ENCODE measurements around the gene MYL12A.
"Not testable (repeated sequence)": the region's sequence is repeated elsewhere in the genome, so short reads cannot be mapped to it uniquely, and the experiment has no call there.

Gene MYL12A

DNA sequence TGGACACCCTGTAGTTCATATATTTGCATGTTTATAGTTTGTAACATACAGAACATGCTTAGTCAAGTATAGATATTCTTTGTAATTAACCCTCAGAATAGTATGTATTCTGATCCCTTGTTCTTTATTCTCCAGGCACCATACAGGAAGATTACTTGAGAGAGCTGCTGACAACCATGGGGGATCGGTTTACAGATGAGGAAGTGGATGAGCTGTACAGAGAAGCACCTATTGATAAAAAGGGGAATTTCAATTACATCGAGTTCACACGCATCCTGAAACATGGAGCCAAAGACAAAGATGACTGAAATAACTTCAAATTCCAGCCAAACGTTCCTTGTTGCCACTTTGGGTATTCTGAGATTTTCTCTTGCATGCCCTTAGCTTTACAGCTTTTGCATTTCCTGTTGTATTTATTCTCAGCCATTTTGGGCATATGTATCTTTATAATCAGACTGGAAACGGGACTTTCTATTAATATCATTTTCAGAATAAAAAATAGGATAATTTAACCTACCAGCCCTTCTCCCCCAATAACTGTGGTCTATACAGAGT is 8.1 kb downstream of the MYL12A start:
- no peak for DNase-seq (ENCODE audit: low read depth)

DNA sequence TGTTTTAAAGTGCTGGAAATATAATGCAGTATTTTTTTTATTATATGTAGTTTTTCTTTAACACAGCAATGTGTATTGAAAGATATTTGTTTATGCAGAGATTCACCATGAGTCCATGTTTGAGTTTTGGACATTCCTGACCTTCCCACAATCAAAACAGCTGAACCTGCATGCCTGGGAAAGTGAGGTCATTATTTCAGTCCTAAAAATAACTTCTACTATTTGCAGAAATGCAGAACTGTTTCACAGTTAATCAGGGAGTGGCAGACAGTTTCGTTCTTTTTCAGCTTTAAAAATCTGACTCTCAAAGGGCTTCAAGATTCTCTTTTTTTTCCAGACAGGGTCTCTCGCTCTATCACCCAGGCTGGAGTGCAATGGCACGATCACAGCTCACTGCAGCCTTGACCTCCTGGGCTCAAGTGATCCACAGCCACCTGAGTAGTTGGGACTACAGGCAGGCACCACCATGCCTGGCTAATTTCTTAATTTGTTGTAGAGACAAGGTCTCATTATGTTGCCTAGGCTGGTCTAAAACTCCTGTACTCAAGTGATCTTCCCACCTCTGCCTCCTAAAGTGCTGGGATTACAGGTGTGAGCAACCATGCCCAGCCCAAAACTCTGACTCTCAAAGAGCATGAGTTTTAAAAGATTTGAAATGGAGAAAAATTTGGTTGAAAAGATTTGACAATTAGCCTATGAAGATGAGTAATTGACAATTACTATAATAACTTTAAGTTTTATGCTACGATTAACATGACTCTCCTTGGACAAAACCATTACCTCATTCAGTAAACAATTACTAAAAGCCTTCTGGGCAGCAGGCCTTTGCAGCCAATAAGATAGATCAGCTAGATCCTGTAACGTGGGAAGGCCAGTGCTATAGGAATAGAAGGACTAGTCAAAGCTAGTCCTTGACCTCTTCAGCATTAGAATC is 9.4 kb downstream of the MYL12A start:
- no peak for DNase-seq (ENCODE audit: low read depth)

DNA sequence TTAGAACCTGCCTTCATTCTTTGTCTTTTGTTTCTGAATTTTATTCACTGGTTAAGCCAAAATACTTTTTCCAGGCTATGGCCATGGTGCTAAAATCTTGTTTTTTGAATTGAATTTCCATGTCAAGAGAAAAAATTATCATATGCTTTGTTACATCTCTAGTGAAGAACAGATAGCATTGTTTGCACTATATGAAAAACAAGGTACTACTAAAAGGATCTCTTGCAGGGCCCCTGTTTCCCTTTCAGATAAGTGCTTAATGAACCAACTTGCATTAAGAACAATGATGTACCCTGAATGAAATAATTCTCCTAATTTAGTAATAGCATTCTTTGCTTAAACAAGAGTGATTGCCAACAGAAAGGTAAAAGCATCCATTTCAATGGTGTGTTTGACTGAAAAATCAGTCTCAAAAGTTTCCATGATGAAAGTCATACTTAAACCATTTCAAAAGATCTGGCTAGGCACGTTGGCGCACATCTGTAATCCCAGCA is 10.1 kb downstream of the MYL12A start:
- no peak for DNase-seq (ENCODE audit: low read depth)

DNA sequence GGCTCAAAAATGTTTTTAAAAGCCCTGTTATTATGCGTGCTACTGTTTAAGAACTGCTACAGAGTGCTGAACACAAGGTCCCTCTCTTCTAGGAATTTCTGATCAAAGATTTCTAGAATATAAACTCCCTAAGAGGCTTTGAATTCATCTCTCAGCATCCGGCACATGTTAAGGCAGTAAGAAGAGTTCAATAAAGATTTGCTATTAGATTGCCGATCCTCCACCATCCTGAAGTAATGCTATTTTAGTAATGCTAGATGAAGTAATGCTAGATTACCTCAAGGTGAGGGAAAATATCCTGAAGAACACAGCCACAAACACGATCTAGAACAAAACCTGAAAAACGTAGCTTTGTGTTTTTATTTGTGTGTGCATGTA is 13.4 kb downstream of the MYL12A start:
- no peak for DNase-seq (ENCODE audit: low read depth)

DNA sequence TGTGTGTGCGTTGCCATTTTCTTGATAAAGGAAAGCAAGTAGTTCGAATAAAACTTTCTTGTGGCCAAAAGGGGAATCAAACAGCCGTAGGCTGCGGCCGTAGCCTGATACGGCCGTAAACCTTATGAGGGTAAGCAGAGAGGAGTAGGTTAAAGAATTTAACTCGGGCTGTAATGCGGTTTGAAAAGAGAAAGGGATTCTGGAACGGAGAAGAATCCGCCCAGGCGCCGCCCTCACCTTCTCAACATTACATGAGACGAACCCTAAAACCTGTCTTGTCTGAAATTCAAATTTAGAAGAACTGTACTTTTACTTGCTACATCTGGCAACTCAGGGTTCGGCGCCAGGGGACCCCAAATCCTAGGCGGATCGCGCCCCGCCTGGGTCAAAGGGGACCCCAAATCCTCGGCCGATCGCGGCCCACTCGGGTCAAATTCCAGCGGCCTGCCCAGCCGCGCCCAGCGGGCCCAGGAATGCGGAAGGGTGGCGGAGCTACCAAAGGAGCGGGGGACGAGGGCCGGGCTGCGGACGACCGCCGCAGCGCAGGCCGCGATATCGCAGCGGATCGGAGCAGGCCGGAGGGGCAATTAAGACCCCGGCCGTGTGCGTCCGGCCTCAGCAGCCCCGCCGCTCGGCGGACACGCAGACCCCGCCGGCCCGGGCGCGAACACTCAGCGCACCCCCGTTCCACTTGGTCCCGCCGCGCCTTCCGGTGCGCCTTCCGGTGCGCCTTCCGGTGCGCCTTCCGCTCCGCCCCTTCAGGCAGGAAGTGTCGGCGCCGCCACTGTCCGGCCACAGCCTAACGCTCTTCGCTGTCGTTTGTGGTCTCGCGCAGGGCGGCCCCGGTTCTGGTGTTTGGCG is 14.0 kb downstream of the MYL12A start, which contains the start of gene MYL12B:
Gene MYL12B (plus strand): TSS at position 761 of the 861 bp plus-strand sequence. CDS start 10,766 bp downstream, outside the sequence.
- peak; percentile 64 for DNase-seq (ENCODE audit: low read depth)

DNA sequence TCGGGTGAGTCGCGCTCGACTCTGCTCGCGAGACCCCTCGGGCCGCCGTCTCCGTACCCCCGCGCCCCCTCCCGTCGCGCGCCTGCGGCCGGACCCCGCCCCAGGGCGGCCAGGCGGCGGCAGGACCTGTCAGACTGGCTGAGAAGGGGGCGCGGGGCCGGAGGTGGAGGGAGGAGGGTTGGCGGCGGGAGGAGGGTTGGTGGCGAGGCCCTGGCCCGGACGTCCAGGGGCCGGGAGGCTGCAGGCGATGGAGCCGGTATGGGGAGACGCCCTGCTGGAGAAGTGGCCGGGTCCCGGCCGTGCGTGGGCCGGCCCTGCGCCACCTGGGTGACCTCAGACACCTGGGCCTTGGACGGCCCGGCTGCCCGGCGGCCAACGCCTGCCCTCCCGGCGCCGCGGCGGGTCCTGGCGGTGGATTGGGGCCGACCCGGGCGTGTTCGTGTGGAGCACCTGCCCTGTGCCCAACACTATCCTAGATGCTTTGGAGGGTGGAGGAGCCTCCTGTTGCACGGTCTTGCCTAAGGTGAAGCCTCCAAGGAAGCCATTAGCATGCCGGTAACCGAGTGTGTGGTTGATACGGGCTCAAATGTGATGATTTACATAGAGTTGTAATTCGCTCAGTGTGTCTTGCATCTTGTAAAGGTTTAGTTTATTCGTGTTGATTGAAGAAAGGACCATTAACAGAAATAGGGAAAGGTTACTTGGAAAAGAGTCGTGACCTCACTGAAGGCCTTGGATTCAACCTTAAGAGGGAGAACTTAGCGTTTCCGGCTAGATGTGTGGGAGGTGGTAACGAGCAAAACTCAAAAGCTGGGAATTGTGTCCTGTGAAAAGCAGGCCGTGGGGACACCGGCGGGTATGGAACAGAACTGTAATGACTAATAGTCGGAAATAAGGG is 14.9 kb downstream of the MYL12A start:
- no peak for DNase-seq (ENCODE audit: low read depth)

DNA sequence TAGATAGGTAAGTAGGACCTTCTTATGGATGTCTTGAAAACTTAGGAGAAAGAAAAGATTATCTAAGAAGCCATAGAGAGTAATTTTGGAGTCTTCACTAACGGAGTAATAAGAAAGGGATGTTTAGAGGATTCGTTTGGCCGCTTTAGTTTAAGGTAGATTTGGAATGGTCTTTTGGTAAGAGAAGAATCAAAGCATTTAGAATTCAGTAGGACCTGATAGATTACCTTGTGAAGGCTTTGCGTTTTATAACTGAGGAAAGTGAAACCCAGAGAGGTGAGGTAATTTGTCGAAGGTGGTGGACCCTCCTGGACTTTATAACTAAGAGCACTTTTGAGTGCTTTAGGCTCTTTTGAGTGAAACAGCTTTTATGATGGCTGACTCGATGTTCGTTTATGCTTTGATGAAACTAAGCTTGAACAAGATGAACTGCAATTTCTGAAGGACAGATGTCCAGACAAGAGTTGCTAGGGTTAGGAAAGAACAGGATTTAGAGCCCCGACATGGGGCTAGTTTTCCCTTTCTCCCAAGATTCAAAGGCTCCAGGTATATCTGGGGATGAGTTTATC is 15.6 kb downstream of the MYL12A start:
- DNase-seq (ENCODE audit: low read depth): no peak

DNA sequence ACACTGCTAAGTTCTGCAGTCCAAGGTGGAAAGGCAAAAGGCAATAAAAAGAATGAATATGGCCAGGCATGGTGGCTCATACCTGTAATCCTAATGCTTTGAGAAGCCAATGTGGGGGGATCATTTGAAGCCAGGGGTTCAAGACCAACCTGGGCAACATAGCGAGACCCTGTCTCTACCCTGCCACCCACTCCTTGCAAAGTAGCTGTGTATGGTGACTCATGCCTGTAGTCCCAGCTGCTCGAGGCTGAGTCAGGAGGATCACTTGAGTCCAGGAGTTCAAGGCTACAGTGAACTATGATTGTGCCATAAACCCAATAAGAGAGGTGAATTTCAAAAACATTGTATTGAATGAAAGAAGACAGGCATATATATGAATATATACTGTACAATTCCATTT is 16.8 kb downstream of the MYL12A start:
- DNase-seq (ENCODE audit: low read depth): no peak

DNA sequence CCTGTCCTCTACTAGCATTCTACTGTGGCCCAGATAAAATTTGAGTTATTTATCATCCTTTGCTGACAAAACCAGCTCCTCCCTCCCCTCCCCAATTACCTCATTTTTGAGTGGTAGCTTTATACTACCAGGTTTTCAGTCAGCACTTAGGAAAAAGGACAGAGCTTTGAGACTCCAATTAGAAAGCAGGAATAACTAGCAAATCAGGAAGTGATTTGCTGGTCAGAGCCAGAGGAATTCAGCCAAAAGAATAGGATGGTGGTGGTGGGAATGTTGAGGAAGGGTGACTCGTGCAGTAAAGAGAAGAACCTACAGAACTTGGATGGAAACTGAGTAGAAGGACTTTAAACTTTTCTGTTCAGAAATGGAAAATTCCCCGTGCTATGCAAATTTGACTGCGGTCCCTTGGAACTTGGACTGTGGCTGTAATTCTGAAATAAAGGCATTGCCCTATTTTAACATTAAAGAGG is 18.0 kb downstream of the MYL12A start:
- DNase-seq (ENCODE audit: low read depth): no peak

DNA sequence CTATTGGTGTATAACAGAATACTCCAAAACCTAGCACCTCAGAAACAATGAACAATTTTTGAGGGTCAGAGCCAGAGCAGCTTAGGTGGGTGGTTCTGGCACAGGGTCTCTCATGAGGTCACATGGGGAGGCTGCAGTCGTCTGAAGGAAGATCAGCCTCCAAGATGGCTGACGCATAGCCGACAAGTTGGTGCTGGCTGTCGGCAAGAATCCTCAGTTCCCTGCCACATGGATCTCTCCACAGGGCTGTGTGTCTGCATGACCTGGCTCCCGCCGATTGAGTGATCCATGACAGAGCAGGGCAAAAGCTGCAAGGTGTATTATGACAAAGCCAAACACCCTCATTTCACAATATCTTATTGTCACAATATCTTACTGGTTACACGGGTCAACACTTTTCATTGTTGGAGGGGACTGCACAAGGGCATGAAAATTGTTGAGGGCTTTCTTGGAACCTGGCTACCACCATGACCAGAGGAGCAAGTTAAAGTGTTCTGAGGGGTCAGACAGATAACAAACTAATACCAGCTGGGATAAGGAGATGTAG is 18.5 kb downstream of the MYL12A start:
- no peak for DNase-seq (ENCODE audit: low read depth)

DNA sequence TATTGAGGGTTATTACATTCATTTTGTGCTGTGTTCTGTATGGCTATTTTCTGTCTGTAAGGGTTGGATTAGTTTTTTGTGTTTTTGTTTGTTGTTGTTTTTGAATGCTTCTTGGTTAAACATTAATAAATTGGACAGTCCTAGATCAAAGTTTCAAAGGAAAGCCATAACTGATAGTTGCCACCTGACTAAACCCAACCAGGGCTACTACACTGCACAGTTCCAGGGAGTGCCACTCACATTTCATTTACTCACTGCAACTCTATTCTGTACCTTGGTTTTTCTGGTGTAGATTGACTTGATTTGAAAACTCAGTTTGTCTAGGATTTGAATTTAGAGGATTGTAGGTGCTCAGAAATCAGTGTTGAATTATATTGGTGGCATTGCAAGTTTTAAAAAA is 20.7 kb downstream of the MYL12A start:
- DNase-seq (ENCODE audit: low read depth): no peak

DNA sequence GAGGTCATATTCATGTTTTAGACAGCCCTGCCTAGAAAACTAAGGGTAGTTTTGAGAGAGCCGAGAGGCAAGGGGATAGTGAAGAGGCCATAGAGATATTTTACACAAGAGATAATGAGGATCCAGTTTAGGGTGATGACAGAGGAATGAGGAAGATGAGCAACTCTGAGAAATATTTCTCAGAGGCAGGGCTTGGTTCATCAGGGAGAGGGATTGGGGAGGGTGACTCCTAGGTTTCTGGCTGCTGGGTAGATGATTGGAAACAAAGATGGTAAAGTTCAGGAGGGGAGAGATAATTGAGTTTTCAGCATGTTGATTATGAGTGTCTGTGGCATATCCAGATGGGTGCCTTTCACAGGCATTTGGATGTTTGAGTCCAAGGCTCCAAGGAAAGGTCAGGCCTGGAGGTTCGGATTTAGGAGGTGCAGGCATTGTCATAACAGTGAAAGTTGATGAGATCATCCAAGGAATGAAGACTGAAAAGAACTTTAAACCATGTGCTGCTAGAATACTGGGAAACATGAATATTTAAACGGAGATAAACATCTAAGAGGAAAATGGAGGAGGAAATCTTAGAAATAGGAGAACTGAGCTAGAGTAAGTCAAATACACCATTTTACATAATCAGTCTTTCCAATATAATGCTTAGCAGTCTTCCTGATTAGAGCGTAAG is 21.8 kb downstream of the MYL12A start:
- no peak for DNase-seq (ENCODE audit: low read depth)

DNA sequence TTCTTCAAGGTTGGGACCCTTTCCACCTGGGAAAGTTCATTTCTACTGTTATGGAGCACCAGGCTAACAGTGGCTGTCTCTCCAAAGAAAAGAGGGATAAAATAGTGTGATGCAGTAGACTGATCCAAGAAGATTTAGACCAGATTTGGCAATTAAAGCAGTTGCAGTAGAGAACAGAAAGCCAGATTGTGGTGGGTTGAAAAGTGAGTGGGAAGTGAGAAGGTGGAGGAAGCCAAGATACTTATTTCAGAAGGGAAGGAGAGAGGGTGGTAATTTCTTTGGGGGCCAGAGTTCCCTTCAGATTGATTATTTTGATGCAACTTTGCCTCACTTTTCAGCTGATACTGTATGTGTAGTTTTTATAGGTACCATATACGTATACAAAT is 22.3 kb downstream of the MYL12A start:
- DNase-seq (ENCODE audit: low read depth): no peak

DNA sequence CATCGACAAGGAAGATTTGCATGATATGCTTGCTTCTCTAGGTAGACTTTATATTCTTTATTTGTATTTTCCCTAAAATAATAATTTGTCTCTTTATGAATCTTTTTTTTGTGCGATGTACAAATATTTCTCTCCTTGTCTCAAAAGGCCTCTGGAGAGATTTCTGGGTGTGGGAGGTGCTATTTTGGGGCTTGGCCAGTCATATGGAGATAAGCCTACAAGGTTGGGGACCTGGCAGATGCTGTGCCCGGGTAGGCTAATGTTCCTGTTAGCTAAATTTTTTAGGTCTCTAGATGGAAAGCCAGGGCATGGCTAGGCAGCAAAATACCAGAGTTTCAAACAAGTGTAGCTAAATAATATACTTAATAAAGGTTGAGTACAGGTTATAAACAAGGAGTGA is 25.4 kb downstream of the MYL12A start:
- no peak for DNase-seq (ENCODE audit: low read depth)

DNA sequence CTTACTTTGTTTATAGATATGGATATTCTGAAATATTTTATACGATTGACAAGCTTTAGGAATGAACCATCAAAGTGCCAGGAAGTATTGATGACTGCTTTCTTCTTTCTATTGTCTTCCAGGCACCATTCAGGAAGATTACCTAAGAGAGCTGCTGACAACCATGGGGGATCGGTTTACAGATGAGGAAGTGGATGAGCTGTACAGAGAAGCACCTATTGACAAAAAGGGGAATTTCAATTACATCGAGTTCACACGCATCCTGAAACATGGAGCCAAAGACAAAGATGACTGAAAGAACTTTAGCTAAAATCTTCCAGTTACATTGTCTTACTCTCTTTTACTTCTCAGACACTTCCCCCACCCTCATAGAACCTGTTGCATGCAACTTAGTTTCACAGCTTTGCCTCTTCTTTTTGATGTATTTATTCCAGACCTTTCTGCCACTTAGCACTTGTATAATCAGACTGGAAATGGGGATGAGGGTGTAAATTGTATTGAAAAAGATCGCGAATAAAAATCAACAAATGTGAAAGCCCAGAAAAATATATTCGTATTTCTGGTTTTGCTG is 30.1 kb downstream of the MYL12A start:
- not testable (repeated sequence) for DNase-seq (ENCODE audit: low read depth)

DNA sequence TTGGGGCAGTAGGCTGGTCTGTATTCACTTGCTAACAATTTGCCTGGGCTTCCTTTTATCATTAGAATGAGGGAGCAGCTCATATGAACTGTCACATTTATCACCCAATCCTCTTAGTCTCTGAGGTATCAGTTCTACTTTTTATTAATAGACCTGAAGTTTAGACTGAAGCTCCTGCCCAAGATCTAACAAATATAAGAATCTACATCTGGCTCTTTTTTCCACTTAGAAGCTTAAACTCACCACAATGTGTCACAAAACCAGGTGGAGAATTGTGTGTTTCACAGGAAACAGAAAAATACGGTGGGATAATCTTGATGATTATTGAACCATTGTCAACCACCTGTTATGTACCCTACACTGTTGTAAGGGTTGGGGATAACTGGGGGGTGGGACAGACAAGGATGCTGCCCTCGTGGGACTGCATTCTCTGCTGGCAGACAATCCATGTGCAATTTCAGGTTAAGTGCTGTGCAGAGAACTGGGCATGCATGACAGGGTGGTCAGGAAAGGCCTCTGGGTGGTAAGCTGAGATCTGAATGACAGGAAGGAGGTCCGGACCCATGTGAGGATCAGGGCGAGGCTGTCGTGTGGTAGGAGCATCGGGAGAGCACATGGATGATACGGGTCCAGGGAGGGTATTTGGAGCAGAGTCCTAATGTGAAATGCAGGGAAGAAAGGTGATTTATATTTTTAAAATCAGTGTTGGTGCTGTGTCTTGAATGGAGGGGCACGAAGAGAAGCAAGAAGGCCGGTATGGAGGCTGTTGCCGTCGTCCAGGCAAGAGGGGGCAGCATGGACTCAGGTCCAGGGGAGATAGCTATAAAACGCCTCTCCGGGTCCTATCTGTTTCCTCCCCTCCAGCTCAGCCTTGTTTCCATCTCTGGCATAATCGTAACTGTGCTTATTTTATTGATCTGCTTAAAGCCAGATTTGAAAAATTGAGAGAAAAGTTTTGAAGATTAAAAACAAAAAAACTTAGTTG is 31.9 kb downstream of the MYL12A start:
- DNase-seq (ENCODE audit: low read depth): no peak

DNA sequence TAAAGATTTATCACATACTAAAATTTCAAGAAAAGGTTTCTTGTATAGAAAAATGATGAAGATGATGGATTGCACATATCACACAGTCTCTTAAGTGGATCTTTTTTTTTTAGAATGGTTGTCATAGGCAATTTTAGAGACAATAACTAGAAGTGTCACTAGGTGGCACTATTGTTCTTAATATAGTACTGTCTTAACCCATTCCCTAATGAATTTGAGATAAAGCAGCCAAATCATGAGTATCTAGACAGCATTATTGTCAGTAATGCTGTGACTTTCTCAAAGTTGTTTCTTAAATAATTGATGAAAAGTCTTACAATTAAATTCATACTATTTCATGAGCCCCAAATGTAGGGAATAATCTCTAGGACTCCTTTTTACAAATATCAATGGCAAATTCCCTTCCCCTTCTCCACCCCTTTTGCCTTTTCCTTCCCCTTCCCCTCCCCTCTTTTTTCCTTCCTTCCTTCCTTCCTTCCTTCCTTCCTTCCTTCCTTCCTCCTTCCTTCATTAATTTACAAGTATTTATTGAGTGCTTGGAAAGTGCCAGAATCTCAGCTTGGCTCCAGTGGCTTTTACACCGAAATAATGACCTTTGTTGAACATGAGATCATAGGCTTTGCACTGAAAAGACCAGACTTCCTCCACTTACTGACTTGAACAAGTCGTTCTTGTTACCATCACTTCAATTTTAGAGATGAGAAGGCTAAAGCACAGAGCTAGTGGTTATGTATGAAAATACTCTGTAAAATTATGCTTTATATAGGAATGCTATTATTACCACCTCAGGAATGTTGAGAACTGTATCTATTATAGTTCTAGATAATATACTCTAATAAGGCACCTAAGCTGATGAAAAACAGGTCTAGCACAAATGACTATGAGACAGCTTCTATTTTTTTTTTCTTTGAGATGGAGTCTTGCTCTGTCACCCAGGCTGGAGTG is 34.1 kb downstream of the MYL12A start:
- no peak for DNase-seq (ENCODE audit: low read depth)
